ENCODE measurements around the gene RNF125. TPM values are rescaled to one million over a fixed set of nuclear protein-coding genes. Genes with fewer than 3 reads are reported as not detected.
"Not testable (repeated sequence)": the region's sequence is repeated elsewhere in the genome, so short reads cannot be mapped to it uniquely, and the experiment has no call there.

The RNF125 gene
- polyA plus RNA-seq, 12 donors, result 8.8 to 18.6 (median 12.5) TPM; not detected in 1

DNA sequence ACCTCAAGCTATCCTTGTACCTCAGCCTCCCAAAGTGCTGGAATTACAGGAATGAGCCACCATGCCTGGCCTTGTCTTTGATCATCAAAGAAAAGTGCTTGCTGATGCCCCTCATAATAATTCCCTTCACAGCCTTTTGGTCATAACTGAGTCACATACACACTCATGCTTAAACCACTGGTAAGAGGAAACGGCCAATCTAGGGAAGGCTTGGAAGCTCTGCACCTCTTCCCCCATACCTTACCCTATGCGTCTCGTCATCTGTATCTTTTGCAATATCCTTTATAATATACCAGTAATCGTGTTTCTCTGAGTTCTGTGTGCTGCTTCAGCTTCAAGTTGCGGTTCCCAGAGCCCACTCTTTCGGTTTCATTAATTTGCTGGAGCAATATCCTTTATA, 68.3 kb downstream of the RNF125 start:
- DNase-seq, result no peak

DNA sequence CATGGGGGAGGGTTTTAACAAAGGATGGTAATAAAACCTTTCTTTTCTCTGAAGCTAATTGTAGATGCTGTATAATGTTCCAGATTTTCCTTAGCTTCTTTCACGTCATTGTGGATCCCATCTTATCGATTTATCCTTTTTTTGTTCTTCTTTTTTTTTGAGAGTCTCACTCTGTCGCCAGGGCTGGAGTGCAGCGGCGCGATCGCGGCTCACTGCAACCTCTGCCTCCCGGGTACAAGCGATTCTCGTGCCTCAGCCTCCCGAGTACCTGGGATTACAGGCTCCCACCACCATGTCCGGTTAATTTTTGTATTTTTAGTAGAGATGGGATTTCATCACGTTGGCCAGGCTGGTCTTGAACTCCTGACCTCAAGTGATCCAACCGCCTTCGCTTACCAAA, 72.2 kb downstream of the RNF125 start:
- not testable (repeated sequence) for DNase-seq

DNA sequence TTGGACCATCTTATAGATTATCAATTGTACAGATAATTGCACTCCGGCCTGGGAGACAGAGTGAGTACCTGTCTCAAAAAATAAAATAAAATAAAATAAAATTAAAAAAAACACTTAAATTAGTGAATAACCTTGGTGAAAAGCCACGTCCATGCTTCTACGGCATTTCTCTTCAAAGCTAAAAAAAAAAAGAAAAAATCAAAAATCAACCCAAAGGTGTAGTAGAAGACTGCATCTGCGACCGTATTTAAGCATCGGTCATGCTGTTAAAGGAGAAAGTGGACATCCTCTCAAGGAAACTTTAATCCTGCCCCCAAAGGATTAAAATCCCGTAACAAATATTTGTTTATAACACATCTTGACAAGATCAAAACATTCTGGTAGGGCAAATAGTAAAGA, 72.7 kb downstream of the RNF125 start:
- no peak for DNase-seq

DNA sequence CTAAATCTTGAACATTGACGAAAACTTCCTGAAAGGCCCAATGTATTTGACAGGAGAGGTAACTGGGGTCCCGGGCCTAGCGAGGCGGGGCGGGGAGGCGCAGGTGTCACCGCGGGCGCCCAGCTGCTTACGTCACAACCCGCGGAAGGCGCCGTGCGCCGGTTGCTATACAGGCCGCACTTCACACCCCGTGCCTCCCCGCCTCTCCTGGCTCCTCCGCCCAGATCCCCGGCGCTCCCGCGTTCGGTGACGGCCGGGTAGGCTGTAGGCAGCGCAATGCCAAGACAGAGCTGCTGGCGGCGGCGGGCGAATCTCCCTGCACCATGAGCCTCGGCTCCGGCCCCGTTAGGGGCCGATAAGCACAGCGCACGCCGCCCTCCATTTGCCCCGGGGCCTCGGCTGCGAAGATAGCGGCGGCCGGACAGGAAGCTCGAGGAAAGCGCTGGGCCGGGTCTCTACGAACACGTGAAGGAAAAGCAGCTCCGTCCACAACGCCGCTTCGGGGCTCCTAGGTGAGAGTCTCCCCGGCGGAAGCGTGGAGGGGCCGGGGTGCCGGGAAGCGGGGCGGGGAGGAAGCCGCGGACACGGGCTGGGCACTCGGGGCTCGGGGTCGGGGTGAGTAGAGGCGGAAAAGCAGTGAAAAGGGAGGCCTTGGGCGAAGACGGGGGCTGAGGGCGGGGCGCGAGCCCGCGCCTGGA, 73.2 kb downstream of the RNF125 start, which contains the start of gene RNF138:
RNF138 (plus strand) TSS at position 151 of the 698 bp plus-strand sequence. CDS start 903 bp downstream, outside the sequence.
- DNase-seq, result peak; percentile 87

DNA sequence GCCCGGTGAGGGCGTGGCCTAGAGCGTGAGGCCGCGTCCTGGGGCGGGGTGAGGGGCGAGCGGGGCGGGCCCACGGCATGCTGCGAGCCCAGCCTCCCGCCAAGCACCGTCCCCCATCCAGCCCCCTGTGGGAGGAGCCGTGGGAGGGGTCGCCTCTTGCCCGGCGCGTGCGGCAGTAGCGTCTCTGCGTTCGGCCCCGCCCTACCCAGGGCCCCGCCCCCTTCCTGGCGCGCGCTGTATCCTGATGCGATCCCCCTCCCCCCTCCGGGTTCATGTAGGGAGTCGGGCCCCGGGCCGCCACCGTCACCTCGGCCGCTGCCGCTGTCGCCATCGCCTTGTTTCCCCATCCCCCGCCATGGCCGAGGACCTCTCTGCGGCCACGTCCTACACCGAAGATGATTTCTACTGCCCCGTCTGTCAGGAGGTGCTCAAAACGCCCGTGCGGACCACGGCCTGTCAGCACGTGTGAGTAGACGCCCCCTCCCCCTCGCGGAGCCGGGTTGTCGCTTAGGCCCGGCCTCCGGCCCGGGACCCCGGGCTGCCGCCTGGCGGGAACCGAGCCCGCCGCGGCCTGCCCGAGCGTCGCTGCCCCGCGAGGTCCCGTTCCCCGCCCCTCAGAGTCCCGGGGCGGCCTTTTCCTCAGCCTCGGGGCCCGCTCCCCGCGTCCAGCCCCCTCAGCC, 73.9 kb downstream of the RNF125 start:
- peak; percentile 99 for DNase-seq

DNA sequence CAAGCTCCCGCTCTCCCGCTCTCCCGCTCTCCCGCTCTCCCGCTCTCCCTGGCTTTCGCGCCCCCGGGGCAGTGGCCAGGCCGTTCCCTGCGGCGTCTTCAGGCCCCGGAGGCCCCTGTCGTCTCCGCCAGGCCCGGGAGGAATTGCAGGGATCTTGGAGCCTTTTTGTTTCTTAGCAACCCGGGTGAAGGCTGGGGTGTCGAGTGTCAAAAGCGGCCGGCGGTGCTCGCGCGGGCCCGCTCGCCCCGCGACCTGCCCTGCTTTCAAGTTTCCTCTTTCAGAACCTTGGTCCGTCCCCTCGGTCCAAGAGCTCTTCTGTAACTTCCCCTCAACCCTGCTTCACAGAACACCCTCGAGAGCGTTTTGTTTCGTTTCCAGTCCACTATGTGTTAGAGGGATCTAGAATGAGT, 74.5 kb downstream of the RNF125 start:
- peak; percentile 63 for DNase-seq

DNA sequence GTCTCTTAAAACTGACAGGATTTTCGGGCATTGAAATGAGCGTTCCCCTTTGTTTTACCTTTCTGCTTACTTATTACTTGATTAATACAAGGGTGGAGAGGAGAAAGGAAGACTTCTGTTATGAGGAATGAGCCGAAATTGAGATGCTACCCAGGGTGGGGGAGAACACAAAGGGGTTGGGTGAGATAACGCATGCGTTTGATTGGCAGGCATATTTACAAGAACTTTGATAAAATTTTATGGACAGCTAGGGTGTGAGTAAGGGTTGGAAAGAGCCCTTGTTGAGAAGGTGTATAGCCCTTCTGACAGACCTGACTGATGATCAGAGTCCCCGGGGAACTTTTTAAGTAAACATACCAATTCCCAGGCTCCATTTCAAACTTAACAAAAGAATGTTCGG, 74.9 kb downstream of the RNF125 start:
- DNase-seq, result no peak

DNA sequence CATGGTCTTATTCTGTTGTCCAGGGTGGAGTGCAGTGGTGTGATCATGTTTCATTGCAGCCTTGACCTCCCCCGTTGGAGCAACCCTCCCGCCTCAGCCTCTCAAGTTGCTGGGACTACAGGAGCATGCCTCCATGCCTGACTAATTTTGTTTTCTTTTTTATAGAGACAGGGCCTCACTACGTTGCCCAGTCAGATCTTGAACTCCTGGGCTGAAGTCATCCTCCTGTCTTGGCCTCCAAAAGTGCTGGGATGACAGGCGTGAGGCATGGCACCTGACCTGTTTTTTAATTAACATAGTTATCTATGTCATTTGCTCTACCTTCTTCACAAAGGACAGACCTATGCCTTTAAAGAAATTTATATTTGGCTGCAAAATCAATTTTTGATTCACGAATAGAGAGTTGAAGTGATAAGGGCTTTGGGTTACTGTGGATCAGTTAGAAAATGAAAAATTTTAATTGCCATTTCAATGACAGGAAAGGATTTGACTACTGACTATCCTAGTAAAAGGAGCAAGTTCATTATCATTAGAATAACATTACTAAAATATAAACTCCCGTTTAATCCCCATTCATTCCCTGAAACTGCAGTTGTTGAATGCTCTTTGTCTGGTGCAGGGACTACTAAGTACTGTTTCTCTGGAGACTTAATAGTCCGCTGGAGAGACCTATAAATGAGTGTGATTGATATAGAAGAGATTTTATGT, 76.7 kb downstream of the RNF125 start:
- no peak for DNase-seq

DNA sequence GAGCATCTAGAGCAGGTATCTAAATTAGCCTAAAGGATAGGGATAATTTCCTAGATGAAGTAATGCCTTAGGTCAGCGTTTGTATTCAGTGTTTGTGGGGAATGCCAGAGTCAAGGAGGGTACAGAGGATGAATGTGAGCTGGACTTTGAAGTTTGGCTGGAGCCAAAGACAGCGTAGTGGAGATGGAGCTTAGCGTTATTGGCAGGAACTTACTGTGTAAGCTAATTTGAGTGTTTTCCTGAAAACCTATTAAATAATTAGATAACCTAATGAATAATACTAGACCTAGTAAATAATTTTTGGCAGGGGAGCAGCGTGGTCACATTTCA, 77.2 kb downstream of the RNF125 start:
- no peak for DNase-seq

DNA sequence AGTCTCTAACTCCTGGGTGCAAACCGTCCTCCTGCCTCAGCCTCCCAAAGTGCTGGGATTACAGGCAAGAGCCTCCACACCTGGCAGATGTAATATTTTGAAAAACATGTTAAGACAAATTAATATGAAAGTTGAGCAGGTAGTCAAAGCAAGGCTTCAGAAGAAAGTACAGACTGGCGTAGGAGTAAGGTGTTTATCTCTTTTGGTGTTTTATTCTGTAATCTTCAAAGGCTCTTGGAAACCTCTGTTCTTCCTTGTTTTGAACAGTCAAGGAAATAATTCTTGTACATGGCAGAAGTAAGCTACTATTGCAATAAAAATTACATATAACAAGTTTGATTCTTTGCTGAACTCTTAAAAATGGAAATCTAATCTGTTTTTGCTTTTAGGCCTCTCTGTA, 78.3 kb downstream of the RNF125 start:
- DNase-seq, result no peak

DNA sequence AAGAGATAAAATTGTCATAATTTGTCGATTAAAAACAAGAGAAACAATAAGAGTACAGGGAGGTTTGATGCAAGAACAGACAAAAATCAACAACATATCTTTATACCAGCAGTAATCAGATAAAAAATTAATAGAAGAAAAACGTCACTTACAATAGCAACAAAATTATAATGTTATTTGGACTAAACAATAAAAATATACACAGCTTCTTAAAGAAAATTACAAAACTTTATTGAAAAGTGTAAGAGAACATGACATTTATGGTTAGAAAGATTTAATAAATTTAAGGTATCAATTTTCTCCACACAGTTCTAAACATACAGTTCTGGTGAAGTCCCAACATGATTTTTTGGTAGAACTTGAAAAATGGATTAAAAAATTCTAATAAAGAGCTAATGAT, 85.9 kb downstream of the RNF125 start:
- no peak for DNase-seq

DNA sequence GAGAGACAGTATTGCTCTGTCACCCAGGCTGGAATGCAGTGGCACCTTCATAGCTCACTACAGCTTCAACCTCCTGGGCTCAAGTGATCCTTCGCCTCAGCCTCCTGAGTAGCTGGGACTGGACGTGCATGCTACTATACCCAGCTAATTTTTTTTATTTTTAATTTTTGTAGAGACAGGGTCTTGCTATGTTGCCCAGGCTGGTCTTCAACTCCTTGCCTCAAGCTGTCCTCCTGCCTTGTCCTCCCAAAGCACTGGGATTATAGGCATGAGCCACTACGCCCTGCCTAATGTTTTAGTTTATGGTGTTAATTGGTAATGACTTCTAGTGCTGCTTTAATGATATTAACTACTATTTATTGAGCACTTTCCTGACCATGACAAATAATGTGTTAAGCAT, 91.4 kb downstream of the RNF125 start:
- DNase-seq, result no peak

DNA sequence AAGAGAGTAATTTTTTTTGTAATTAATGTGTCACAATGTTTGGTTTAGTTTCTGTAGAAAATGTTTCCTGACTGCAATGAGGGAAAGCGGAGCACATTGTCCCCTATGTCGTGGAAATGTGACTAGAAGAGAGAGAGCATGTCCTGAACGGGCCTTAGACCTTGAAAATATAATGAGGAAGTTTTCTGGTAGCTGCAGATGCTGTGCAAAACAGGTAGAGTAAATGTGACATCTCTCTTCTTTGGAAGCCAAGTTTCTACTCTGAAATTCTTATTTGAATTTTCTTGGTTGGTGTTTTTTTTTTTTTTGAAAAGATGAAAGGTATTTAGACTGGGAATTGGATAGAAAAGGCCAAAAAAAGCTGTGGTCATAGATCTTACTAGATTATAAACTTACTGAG, 93.1 kb downstream of the RNF125 start:
- no peak for DNase-seq

DNA sequence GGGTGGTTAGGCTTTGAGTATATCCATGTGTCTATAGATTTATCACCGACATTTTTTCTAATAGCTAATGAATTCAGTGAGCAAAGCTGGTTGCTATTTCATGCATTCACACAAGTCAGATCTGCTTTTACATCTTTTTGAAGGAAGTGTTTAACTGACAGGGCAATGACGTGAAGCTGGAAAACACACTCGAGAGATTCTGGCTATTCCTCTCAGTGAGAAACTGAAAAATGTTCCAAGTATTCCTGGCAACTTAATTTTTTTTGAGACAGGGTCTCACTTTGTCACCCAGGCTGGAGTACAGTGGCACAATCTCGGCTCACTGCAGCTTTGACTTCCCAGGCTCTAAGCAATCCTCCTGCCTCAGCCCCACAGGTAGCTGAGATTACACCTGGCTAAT, 94.2 kb downstream of the RNF125 start:
- DNase-seq, result no peak

DNA sequence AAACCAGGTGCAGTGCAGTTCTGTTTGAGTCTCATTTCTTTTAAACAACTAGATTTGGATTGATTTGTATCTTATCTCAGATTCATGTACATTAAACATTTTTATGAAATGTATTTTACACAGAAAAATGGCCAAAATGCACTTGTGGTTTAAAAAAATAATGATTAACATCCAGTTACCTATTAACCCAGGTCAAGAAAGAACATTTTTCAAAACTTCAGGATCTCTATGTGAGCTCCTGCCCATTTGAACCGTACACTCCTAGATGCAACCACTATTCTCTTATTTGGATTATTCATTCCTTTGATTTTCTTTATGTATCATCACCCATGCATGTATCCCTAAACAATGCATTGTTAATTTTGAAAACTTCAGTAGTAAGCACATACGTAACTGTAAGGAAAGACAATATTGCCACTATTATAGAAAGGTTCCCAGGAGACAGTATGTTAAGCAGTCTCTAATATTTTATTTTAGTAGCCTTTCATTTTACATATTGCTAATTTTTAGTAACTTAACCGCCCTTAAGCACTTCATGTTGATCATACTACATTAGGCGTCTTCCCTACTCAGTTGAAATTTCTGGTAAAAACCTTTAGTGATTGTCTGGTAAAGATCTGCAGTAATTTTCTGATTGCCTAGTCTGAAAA, 95.8 kb downstream of the RNF125 start:
- DNase-seq, result no peak

DNA sequence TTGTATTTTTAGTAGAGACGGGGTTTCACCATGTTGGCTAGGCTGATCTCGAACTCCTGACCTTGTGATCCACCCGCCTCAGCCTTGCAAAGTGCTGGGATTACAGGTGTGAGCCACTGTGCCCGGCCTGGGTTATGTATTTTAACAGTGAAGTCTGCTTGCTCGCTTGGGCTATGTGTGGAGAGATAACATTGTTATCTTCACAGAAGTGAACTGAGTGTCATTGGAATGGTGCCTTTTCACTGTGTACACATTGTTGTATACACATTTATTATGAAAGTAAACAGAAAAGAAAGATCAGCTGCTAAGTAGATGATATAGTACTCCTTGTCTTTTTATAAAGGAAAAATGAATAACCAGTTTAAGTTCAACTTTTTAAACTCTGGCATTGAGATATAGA, 103.4 kb downstream of the RNF125 start:
- no peak for DNase-seq

Other genes with a start within 250 kb of the RNF125 start
- 10 to 100 TPM in 11 of 12 donors, not detected in 1; 28.4 to 51.5 (median 36.8) TPM for gene TRAPPC8, start 75.7 kb upstream of the RNF125 start, polyA plus RNA-seq (ENCODE audit: insufficient read length in 12 of 12)
- 10 to 100 TPM in 11 of 12 donors, not detected in 1; 22.4 to 47.9 (median 30.4) TPM for gene RNF138, start 73.0 kb downstream of the RNF125 start, polyA plus RNA-seq (ENCODE audit: insufficient read length in 12 of 12)
- gene MEP1B, start 171.2 kb downstream of the RNF125 start, polyA plus RNA-seq (ENCODE audit: insufficient read length in 12 of 12), result under 1 TPM in 5 of 12 donors, not detected in 7; 0.11 to 0.44 (median 0.13) TPM

Measured in muscle of arm (tissue), 12 donors.